Measurements from ENCODE around the gene CACNA2D4. TPM values are rescaled to one million over a fixed set of nuclear protein-coding genes. Genes with fewer than 3 reads are reported as not detected.
A peak's percentile ranks its signal among the peaks of the same experiment; 100 is the strongest.

CACNA2D4 gene
- total and polyA plus RNA-seq, 2 of the 13 experiments (the other 11 are each of a cell fraction or from before 2014, with no cell fraction given): 14.2 to 136 TPM

DNA sequence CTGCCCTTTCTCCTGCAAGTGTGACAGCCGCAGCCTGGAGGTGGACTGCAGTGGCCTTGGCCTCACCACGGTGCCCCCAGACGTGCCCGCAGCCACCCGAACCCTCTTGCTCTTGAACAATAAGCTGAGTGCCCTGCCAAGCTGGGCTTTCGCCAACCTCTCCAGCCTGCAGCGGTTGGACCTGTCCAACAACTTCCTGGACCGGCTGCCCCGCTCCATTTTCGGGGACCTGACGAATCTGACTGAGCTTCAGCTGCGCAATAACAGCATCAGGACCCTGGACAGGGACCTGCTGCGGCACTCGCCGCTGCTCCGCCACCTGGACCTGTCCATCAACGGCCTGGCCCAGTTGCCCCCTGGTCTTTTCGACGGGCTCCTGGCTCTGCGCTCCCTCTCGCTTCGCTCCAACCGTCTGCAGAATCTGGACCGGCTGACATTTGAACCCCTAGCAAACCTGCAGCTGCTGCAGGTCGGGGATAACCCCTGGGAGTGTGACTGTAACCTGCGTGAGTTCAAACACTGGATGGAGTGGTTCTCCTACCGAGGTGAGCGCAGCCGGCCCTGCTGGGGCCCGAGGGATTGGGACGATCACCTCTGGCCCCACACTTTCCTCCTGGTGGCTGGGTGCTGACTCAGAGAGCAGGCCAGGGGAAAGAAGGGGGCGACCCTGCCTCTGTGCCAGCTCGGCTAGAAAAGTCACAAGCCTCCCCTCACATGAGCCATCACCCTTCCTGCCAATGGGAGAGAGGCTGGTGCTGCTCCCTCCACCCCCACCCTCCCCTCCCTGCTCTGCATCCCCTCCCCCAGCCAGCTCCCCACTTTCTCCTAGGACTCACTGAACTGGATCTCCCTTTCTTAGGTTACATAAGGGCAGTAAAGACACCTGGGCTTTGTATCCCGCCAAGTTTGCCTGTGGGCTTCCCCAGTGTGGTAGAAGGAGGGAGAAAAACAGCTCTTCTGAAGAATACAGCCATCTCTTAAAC, 87.2 kb downstream of the CACNA2D4 start (continued):
- peak; percentile 74; the same call in 1 of the 2 replicates for TF ChIP-seq ZFP90 (CRISPR knock-in tag; IDR thresholded peaks at IDR 0.05; ENCODE audit: borderline replicate concordance)
- TF ChIP-seq, protein P1, sequence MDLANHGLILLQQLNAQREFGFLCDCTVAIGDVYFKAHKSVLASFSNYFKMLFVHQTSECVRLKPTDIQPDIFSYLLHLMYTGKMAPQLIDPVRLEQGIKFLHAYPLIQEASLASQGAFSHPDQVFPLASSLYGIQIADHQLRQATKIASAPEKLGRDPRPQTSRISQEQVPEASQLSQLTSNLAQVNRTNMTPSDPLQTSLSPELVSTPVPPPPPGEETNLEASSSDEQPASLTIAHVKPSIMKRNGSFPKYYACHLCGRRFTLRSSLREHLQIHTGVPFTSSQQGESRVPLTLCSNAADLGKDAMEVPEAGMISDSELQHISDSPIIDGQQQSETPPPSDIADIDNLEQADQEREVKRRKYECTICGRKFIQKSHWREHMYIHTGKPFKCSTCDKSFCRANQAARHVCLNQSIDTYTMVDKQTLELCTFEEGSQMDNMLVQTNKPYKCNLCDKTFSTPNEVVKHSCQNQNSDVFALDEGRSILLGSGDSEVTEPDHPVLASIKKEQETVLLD (CRISPR knock-in tag; IDR thresholded peaks at IDR 0.05; ENCODE audit: low read depth): no peak
- peak; percentile 41; the same call in 1 of the 2 replicates for TF ChIP-seq ZSCAN25 (CRISPR knock-in tag; IDR thresholded peaks at IDR 0.05)
- TF ChIP-seq, protein P2, sequence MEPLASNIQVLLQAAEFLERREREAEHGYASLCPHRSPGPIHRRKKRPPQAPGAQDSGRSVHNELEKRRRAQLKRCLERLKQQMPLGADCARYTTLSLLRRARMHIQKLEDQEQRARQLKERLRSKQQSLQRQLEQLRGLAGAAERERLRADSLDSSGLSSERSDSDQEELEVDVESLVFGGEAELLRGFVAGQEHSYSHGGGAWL (CRISPR knock-in tag; IDR thresholded peaks at IDR 0.05): peak; percentile 95
- TF ChIP-seq, protein P3, sequence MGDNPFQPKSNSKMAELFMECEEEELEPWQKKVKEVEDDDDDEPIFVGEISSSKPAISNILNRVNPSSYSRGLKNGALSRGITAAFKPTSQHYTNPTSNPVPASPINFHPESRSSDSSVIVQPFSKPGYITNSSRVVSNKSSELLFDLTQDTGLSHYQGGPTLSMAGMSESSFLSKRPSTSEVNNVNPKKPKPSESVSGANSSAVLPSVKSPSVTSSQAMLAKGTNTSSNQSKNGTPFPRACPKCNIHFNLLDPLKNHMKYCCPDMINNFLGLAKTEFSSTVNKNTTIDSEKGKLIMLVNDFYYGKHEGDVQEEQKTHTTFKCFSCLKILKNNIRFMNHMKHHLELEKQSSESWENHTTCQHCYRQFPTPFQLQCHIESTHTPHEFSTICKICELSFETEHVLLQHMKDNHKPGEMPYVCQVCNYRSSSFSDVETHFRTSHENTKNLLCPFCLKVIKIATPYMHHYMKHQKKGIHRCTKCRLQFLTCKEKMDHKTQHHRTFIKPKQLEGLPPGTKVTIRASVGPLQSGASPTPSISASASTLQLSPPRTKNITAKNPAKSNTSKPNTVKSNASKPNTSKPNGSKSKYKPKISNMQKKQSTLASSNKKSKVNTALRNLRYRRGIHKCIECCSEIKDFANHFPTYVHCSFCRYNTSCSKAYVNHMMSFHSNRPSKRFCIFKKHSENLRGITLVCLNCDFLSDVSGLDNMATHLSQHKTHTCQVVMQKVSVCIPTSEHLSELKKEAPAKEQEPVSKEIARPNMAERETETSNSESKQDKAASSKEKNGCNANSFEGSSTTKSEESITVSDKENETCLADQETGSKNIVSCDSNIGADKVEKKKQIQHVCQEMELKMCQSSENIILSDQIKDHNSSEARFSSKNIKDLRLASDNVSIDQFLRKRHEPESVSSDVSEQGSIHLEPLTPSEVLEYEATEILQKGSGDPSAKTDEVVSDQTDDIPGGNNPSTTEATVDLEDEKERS (CRISPR knock-in tag; IDR thresholded peaks at IDR 0.05): peak; percentile 48; the same call in 1 of the 2 replicates
- TF ChIP-seq, protein P4, sequence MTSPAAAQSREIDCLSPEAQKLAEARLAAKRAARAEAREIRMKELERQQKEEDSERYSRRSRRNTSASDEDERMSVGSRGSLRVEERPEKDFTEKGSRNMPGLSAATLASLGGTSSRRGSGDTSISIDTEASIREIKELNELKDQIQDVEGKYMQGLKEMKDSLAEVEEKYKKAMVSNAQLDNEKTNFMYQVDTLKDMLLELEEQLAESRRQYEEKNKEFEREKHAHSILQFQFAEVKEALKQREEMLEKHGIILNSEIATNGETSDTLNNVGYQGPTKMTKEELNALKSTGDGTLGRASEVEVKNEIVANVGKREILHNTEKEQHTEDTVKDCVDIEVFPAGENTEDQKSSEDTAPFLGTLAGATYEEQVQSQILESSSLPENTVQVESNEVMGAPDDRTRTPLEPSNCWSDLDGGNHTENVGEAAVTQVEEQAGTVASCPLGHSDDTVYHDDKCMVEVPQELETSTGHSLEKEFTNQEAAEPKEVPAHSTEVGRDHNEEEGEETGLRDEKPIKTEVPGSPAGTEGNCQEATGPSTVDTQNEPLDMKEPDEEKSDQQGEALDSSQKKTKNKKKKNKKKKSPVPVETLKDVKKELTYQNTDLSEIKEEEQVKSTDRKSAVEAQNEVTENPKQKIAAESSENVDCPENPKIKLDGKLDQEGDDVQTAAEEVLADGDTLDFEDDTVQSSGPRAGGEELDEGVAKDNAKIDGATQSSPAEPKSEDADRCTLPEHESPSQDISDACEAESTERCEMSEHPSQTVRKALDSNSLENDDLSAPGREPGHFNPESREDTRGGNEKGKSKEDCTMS (CRISPR knock-in tag; conservative IDR thresholded peaks at IDR 0.05): 0 out of 2 replicates have a peak, but pooled peaks have one; percentile 47
- TF ChIP-seq RBM22 (optimal IDR thresholded peaks at IDR 0.05; ENCODE audit: low read length): no peak
- TF ChIP-seq ZNF615 (CRISPR knock-in tag; IDR thresholded peaks at IDR 0.05; ENCODE audit: borderline replicate concordance): peak; percentile 78; the same call in 1 of the 2 replicates
- 0 out of 2 replicates have a peak, but pooled peaks have one; percentile 32 for TF ChIP-seq SNAI1 (CRISPR knock-in tag; IDR thresholded peaks at IDR 0.05; ENCODE audit: borderline replicate concordance)
- peak; percentile 99 for TF ChIP-seq MIER2 (CRISPR knock-in tag; IDR thresholded peaks at IDR 0.05)
- no peak for TF ChIP-seq CCAR2 (optimal IDR thresholded peaks at IDR 0.05; ENCODE audit: low read depth, low read length)
- TF ChIP-seq ZNF282 (IDR thresholded peaks at IDR 0.05; ENCODE audit: partially characterized antibody): no peak
- TF ChIP-seq ELF3 (CRISPR knock-in tag; IDR thresholded peaks at IDR 0.05): peak; percentile 79; the same call in 1 of the 2 replicates
- TF ChIP-seq ZNF841 (CRISPR knock-in tag; IDR thresholded peaks at IDR 0.05; ENCODE audit: borderline replicate concordance): no peak
- TF ChIP-seq CREB1 (IDR thresholded peaks at IDR 0.05): no peak
- no peak for TF ChIP-seq CREB1 (CRISPR knock-in tag; IDR thresholded peaks at IDR 0.05)
- peak; percentile 77; the same call in 1 of the 2 replicates for TF ChIP-seq ARHGAP35 (CRISPR knock-in tag; IDR thresholded peaks at IDR 0.05; ENCODE audit: borderline replicate concordance)
- TF ChIP-seq FOSL1 (CRISPR knock-in tag; IDR thresholded peaks at IDR 0.05; ENCODE audit: borderline replicate concordance): no peak
- TF ChIP-seq, protein P5, sequence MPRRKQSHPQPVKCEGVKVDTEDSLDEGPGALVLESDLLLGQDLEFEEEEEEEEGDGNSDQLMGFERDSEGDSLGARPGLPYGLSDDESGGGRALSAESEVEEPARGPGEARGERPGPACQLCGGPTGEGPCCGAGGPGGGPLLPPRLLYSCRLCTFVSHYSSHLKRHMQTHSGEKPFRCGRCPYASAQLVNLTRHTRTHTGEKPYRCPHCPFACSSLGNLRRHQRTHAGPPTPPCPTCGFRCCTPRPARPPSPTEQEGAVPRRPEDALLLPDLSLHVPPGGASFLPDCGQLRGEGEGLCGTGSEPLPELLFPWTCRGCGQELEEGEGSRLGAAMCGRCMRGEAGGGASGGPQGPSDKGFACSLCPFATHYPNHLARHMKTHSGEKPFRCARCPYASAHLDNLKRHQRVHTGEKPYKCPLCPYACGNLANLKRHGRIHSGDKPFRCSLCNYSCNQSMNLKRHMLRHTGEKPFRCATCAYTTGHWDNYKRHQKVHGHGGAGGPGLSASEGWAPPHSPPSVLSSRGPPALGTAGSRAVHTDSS (CRISPR knock-in tag; conservative IDR thresholded peaks at IDR 0.05): no peak
